Amniotic epithelial cell (primary cell): Measurements from ENCODE around the gene ZNF121.
A peak's percentile ranks its signal among the peaks of the same experiment; 100 is the strongest.

Experiments used
- DNase-seq: peaks from one replicate; pipeline ENCODE4 v3.0.0-alpha.2; 2010; ENCODE audit warnings: low read depth

ZNF121 gene

GRCh38 chr19:9538183-9539058, 45.9 kb downstream of the ZNF121 start, which contains the start of gene ZNF426:
TSS of gene ZNF426 (minus strand) at chr19:9538645. CDS start at chr19:9536232, 2,413 bp downstream.
- peak; percentile 92 for DNase-seq

GRCh38 chr19:9535934-9536333, 48.4 kb downstream of the ZNF121 start:
- no peak for DNase-seq

- peak; percentile 14 for DNase-seq
Measured at GRCh38 chr19:9531933-9532332, 52.4 kb downstream of the ZNF121 start.

- DNase-seq: peak; percentile 41
Measured at GRCh38 chr19:9528757-9529336, 55.5 kb downstream of the ZNF121 start.

- peak; percentile 19 for DNase-seq
Measured at GRCh38 chr19:9523885-9524474, 60.3 kb downstream of the ZNF121 start.
